Mucosa of stomach (tissue), 1 donor: ENCODE data around the gene TBL3.

Source experiments
- H3K27me3 ChIP-seq: one replicate; pipeline ENCODE4 v1.7.0; 2013; ENCODE audit warnings: mild to moderate bottlenecking, low read length; ENCODE audit not compliant: control insufficient read depth, insufficient read depth
- H3K36me3 ChIP-seq: one replicate; pipeline ENCODE4 v1.7.0; 2013; ENCODE audit warnings: low read length; ENCODE audit not compliant: control insufficient read depth, insufficient read depth
- H3K4me1 ChIP-seq: one replicate; pipeline ENCODE4 v1.7.0; 2013; ENCODE audit warnings: mild to moderate bottlenecking, low read length; ENCODE audit not compliant: control insufficient read depth, insufficient read depth
- H3K4me3 ChIP-seq: one replicate; pipeline ENCODE4 v1.7.0; 2013; ENCODE audit warnings: low read length
- H3K9ac ChIP-seq: one replicate; pipeline ENCODE4 v1.7.0; 2013; ENCODE audit warnings: mild to moderate bottlenecking, low read length, moderate library complexity
- H3K9me3 ChIP-seq: one replicate; pipeline ENCODE4 v1.7.0; 2013; ENCODE audit warnings: mild to moderate bottlenecking, low read length, moderate library complexity; ENCODE audit not compliant: control insufficient read depth
- donor health status: Pancreatic carcinoma.

The TBL3 gene

GRCh38 chr16:1971796-1972489 is at the start of gene TBL3:
Gene TBL3 (plus strand): TSS chr16:1972053. CDS start chr16:1972165, 112 bp downstream.
- Histone ChIP-seq H3K4me3 (peak within 1 kb of the TSS; percentile 23), H3K4me1 (peaks cover 13% of the 10 kb centered on the region), H3K9me3 (no peaks in the 10 kb centered on the region), H3K27me3 (no peaks in the 10 kb centered on the region), H3K36me3 (peaks cover 11% of the 10 kb centered on the region), H3K9ac (peak within 1 kb of the TSS; percentile 79)

- Histone ChIP-seq H3K9ac (no peak overlapping the region), H3K9me3 (no peaks in the 10 kb centered on the region), H3K4me1 (peaks cover 13% of the 10 kb centered on the region), H3K27me3 (peaks cover 63% of the 10 kb centered on the region), H3K36me3 (no peaks in the 10 kb centered on the region), H3K4me3 (no peak overlapping the region)
These were observed 49.5 kb upstream of the TBL3 start for GRCh38 chr16:1922357-1922756.

- Histone ChIP-seq H3K4me3 (no peak overlapping the region), H3K36me3 (no peaks in the 10 kb centered on the region), H3K4me1 (peaks cover 9% of the 10 kb centered on the region), H3K27me3 (peaks cover 57% of the 10 kb centered on the region), H3K9ac (no peak overlapping the region), H3K9me3 (no peaks in the 10 kb centered on the region)
These were observed 48.4 kb upstream of the TBL3 start for GRCh38 chr16:1923299-1924034.

GRCh38 chr16:1924095-1924494 is 47.8 kb upstream of the TBL3 start:
- H3K27me3 ChIP-seq = peaks cover 51% of the 10 kb centered on the region
- H3K9me3 ChIP-seq = no peaks in the 10 kb centered on the region
- peaks cover 9% of the 10 kb centered on the region for H3K4me1 ChIP-seq
- no peak overlapping the region for H3K4me3 ChIP-seq
- H3K9ac ChIP-seq = no peak overlapping the region
- H3K36me3 ChIP-seq = no peaks in the 10 kb centered on the region

- H3K9ac ChIP-seq = no peak overlapping the region
- H3K36me3 ChIP-seq = no peaks in the 10 kb centered on the region
- H3K27me3 ChIP-seq = peaks cover 29% of the 10 kb centered on the region
- H3K9me3 ChIP-seq = no peaks in the 10 kb centered on the region
- peaks cover 9% of the 10 kb centered on the region for H3K4me1 ChIP-seq
- H3K4me3 ChIP-seq = no peak overlapping the region
These were observed 45.6 kb upstream of the TBL3 start for GRCh38 chr16:1926271-1926670.

- no peaks in the 10 kb centered on the region for H3K36me3 ChIP-seq
- H3K9ac ChIP-seq = peak overlapping the region; percentile 18
- H3K4me1 ChIP-seq = no peaks in the 10 kb centered on the region
- H3K9me3 ChIP-seq = no peaks in the 10 kb centered on the region
- H3K27me3 ChIP-seq = peaks cover 6% of the 10 kb centered on the region
- H3K4me3 ChIP-seq = no peak overlapping the region
These were observed 42.7 kb upstream of the TBL3 start for GRCh38 chr16:1929105-1929504.

- H3K9ac ChIP-seq = peak overlapping the region; percentile 18
- H3K4me1 ChIP-seq = no peaks in the 10 kb centered on the region
- H3K4me3 ChIP-seq = no peak overlapping the region
- no peaks in the 10 kb centered on the region for H3K9me3 ChIP-seq
- H3K36me3 ChIP-seq = no peaks in the 10 kb centered on the region
- H3K27me3 ChIP-seq = peaks cover 3% of the 10 kb centered on the region
These were observed 42.1 kb upstream of the TBL3 start for GRCh38 chr16:1929578-1930337.

GRCh38 chr16:1930338-1930720 is 41.5 kb upstream of the TBL3 start:
- H3K9ac ChIP-seq = no peak overlapping the region
- no peaks in the 10 kb centered on the region for H3K9me3 ChIP-seq
- H3K36me3 ChIP-seq = no peaks in the 10 kb centered on the region
- H3K4me3 ChIP-seq = no peak overlapping the region
- H3K4me1 ChIP-seq = peaks cover 2% of the 10 kb centered on the region
- peaks cover 3% of the 10 kb centered on the region for H3K27me3 ChIP-seq

- H3K4me1 ChIP-seq = peaks cover 5% of the 10 kb centered on the region
- H3K9ac ChIP-seq = no peak overlapping the region
These were observed 39.5 kb upstream of the TBL3 start for GRCh38 chr16:1932050-1933028.

GRCh38 chr16:1933097-1933661 is 38.7 kb upstream of the TBL3 start:
- Histone ChIP-seq H3K4me1 (peaks cover 5% of the 10 kb centered on the region), H3K4me3 (no peak overlapping the region)

More at GRCh38 chr16:1932050-1933028, 39.5 kb upstream of the TBL3 start:
- Histone ChIP-seq H3K9me3 (no peaks in the 10 kb centered on the region), H3K36me3 (no peaks in the 10 kb centered on the region), H3K4me3 (no peak overlapping the region), H3K27me3 (no peaks in the 10 kb centered on the region)

GRCh38 chr16:1936945-1937479 is 34.8 kb upstream of the TBL3 start:
- H3K4me1 ChIP-seq = peaks cover 13% of the 10 kb centered on the region
- no peaks in the 10 kb centered on the region for H3K9me3 ChIP-seq
- H3K36me3 ChIP-seq = no peaks in the 10 kb centered on the region
- H3K27me3 ChIP-seq = no peaks in the 10 kb centered on the region
- no peak overlapping the region for H3K4me3 ChIP-seq
- H3K9ac ChIP-seq = no peak overlapping the region

More at GRCh38 chr16:1933097-1933661, 38.7 kb upstream of the TBL3 start:
- Histone ChIP-seq H3K27me3 (no peaks in the 10 kb centered on the region), H3K9me3 (no peaks in the 10 kb centered on the region), H3K36me3 (no peaks in the 10 kb centered on the region), H3K9ac (no peak overlapping the region)
